NK-92 (cell line): ENCODE data around the gene ATG16L2.

Source experiments
- DNase-seq: peaks from one replicate; lab custom pipeline; 2025; ENCODE audit not compliant: unreplicated experiment; lab: John Stamatoyannopoulos, UW

Gene ATG16L2

DNA sequence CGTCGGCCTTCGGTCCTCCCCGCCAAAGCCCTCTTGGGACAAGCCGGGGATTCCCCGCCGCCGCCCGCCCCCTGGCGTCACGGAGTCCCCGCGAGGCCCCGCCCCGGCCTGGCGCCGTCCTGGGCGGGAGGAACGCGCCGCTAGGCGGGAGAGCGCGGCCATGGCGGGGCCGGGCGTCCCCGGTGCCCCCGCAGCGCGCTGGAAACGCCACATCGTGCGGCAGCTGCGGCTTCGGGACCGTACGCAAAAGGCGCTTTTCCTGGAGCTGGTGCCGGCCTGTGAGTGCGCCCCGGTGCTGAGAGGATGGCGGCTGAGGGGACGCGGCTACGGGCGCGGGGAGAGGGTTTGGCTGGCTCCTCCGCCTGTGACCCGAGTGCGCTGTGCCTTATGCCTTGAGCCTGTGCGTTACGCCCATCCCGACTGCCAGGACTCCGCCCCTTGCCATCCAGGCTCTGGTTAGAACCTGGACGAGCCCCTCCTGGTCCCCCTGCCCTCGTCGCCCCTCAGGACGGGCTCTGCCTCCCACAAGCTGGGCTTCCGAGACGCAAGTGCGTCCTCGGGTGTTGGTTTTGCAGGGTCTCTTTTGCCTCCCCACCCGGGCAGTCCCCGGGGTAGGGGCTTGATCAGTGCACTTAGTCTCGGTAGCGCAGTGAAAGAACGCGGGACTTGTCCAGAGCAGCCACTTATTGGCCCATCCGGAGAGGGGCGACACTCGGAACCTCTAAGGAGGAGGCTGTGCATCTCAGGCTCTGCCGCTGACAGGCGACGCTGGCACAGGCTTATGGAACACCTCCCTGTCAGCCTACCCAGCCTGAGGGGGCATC, at the start of gene ATG16L2:
TSS of gene ATG16L2 (plus strand) at position 126 of the 824 bp plus-strand sequence. CDS start at position 161, 35 bp downstream.
- DNase-seq = peak; percentile 29

- DNase-seq = no peak
Measured at GRCh38 chr11:72764503-72764902, 49.7 kb upstream of the ATG16L2 start.

- no peak for DNase-seq
Measured at GRCh38 chr11:72766152-72766902, 47.9 kb upstream of the ATG16L2 start.

GRCh38 chr11:72767203-72768062, 46.8 kb upstream of the ATG16L2 start:
- no peak for DNase-seq

DNA sequence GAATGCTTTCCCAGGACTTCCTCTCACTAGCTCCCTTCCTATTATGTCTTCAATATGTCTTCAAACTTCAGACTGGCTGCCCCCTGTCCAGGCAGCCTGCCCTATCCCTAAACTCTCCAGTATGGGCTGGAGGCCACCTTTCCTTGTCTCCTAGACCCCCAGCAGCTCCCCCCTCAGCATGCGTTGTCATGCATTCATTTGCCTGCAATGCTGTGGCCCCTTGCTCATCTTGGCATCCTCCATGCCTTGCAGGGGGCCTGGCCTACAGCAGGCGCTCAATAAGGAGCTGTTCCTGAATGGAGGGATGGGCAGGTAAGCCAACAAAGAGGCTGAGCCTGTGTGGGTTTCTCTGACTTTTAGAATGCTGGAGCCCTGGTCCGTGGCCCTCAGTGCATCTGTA, 45.6 kb upstream of the ATG16L2 start:
- DNase-seq = no peak

- DNase-seq = no peak
Measured at GRCh38 chr11:72769680-72770079, 44.5 kb upstream of the ATG16L2 start.

- no peak for DNase-seq
Measured at GRCh38 chr11:72770799-72771198, 43.4 kb upstream of the ATG16L2 start.

DNA sequence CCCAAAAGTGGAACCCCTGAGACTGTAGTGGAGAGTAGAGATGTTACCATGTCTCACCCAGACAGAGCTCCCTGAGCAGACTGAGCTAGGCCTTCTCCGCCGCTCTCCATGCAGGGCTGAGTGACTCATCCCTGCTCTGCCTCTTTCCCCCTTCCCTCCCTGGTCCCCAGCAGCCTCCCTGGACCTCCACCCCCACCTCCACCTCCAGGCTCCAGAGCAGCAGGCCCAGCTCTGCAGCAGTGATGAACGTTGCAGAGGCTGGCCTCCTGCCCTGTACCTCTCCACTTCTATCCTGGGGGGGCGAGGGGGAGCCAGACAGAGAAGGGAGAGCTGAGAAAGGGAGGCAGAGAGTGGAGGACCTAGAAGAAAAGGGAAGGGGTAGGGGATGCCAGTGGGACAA, 42.7 kb upstream of the ATG16L2 start:
- DNase-seq = no peak

DNA sequence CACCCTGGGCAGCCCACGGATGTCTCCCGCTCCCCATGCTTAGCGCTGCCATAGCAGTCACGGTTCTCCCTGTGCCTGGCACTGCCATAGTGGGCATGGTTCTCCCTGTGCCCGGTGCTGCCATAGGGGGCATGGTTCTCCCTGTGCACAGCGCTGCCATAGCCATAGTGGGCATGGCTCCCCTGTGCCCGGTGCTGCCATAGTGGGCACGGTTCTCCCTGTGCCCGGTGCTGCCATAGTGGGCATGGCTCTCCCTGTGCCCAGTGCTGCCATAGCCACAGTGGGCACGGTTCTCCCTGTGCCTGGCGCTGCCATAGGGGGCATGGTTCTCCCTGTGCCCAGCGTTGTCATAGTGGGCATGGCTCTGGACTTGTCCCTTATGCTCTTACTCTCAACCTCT, 42.2 kb upstream of the ATG16L2 start:
- no peak for DNase-seq

GRCh38 chr11:72773291-72773690, 40.9 kb upstream of the ATG16L2 start:
- no peak for DNase-seq

GRCh38 chr11:72773696-72774095, 40.5 kb upstream of the ATG16L2 start:
- no peak for DNase-seq

- DNase-seq = no peak
Measured at GRCh38 chr11:72774499-72774898, 39.7 kb upstream of the ATG16L2 start.

DNA sequence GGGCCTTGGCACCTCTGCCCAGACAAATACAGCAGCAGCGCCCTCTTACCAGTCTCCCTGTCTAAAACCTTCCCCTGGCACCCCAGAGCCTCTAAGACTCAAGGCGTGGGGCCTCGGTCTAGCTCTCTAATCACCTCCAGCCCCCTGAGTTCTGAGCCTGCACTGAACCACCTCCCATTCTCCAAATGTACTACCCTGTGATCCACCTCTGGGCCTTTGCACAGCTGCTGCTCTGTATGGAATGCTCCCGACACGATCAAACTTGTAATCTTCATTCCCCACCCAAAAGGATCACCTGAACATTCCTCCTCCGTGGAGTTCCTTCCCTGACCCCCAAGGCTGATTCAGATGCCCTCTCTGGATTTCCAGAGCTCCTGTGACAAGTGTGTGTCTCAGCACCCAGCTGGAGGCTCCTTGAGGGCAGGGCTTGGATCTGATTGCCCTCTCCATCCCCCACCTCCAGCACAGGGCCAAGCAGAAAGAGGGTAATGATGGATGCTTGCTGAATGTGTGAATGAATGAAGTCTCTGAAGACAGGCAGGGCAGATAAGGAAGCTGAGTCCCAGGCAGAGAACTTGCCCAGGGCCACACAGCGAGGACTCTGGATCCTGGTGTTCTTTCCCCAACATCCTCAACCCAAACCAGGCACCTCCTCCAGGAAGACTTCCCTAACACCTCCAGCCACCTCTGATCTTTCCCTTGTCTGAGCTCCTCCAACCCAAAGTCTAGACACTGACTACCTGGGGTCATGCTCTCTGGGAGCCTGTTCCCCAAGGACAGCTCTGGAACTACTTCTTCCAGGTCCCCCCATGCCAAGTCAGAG, 38.7 kb upstream of the ATG16L2 start:
- DNase-seq = no peak

DNA sequence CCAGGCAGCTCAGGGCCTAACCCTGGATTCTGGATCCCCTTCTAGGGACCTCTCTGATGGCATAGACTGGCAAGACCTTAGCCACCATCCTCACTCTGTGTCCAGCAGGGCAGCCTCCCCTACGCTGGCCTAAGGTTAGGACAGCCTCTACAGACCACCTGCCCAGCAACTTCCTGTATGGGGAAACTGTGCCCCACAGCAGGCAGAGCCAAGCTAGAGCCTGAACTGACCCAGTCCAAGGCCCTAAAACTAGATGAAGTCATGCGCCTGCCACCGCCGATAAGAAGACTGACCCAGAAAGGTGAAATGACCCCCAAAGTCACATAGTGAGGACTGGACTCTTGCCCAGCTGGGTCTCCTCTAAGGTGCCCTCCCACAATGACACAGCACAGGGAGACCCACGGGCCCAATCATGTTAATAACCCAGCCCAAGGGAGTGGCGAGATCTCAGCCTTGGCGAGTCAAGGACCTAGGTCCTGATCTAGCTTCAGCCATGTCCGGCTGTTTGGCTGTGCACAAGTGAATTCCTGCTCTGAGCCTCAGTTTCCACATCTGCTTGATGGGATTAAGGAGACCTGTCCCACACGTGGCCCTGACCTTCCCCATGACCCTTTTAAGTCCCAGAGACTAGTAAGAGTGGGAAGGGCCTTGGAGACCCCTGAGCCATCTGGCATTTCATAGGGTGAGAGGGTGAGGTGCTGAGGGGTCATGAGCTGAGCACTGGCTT, 37.9 kb upstream of the ATG16L2 start:
- no peak for DNase-seq

DNA sequence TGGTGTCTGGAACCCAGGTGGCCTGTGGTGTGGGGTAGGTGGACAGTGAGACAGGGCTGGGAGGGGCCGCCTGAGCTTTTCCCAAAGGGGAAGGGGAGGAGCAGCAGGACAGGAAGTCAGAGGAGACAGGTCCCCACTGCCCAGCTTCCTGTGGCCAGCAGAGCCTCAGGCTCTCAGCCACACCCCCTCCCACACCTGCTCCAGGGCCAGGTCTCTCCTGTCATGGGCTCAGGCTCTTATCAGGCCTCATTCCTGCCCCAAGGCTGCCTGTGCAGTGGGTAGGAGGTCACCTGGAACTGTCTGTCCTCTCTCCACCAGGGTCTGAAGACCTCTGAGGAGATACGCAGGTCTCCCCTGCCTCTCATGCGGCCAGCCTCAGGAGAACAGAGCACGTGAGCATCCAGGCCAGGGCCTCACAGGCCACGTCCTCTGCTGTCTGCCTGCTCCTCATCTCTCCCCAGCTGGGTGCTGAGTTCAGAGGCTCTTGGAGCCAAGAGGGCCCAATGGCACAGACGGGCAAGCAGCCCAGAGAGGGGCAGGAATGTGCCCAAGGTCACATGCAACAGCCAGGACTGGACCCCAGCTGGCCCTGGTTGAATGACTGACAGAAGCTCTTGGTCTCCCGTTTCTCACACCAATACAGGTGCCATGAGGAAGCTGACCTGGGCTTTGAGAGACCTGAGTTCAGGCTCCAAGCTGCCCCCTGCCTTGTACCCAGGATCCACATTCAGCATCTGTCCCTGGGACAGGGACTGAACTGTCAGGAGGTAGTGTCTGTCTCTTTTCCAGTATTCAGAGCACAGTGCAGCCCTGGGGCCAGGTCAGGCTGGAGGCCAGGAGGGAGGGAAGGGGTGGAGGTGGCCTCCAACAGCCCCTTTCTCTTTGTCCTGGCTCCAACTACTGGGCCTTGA, 37.1 kb upstream of the ATG16L2 start:
- no peak for DNase-seq

- no peak for DNase-seq
Measured at GRCh38 chr11:72777755-72778278, 36.4 kb upstream of the ATG16L2 start.

- DNase-seq = no peak
Measured at GRCh38 chr11:72778535-72779494, 35.4 kb upstream of the ATG16L2 start.
